RWPE2 (cell line): Measurements from ENCODE around the gene THUMPD3.

Experiments used
- ATAC-seq: fragments of 200-7000 bp; cut with Tn5 transposase; 3 replicates; pipeline ENCODE4 v1.9.1; 2021; ENCODE audit warnings: low read depth
- DNase-seq: peaks from one replicate; pipeline ENCODE4 v3.0.0-alpha.2; 2020; ENCODE audit warnings: low spot score
- H3K27ac ChIP-seq: fragments of 450-650 bp; 2 replicates; pipeline ENCODE4 v1.5.1; 2017; ENCODE audit warnings: mild to moderate bottlenecking; ENCODE audit not compliant: poor library complexity, severe bottlenecking
- H3K27me3 ChIP-seq: fragments of 250-450 bp; sonication (Bioruptor Pico); 2 replicates; pipeline ENCODE4 v1.5.1; 2021; ENCODE audit warnings: mild to moderate bottlenecking, moderate library complexity; ENCODE audit not compliant: insufficient read depth, poor library complexity, severe bottlenecking
- H3K36me3 ChIP-seq: fragments of 250-450 bp; sonication (Bioruptor Pico); 2 replicates; pipeline ENCODE4 v1.5.1; 2020; ENCODE audit warnings: low read depth, mild to moderate bottlenecking, moderate library complexity
- H3K4me1 ChIP-seq: fragments of 250-450 bp; sonication (Bioruptor Pico); 2 replicates; pipeline ENCODE4 v1.5.1; 2021; ENCODE audit warnings: mild to moderate bottlenecking, moderate library complexity; ENCODE audit not compliant: insufficient read depth, poor library complexity, severe bottlenecking
- H3K4me3 ChIP-seq: fragments of 250-450 bp; sonication (Bioruptor Pico); 2 replicates; pipeline ENCODE4 v1.5.1; 2021; ENCODE audit warnings: mild to moderate bottlenecking, moderate library complexity; ENCODE audit not compliant: severe bottlenecking
- H3K9me3 ChIP-seq: fragments of 250-450 bp; sonication (Bioruptor Pico); 2 replicates; pipeline ENCODE4 v1.5.1; 2021; ENCODE audit warnings: mild to moderate bottlenecking, moderate library complexity; ENCODE audit not compliant: severe bottlenecking
- CTCF ChIP-seq: fragments of 450-650 bp; IDR thresholded peaks from one replicate; pipeline ENCODE4 v1.5.1; 2017; ENCODE audit warnings: mild to moderate bottlenecking, moderate library complexity; ENCODE audit not compliant: poor library complexity, severe bottlenecking

The THUMPD3 gene

GRCh38 chr3:9396301-9396631 is 33.4 kb downstream of the THUMPD3 start:
- Histone ChIP-seq H3K27me3 (no peaks in the 10 kb centered on the region), H3K27ac (peak overlapping the region; percentile 94), H3K4me3 (peak overlapping the region; percentile 56), H3K9me3 (no peaks in the 10 kb centered on the region), H3K36me3 (peaks cover 71% of the 10 kb centered on the region), H3K4me1 (peaks cover 24% of the 10 kb centered on the region)
- TF ChIP-seq CTCF = no peak
- peak; percentile 66 for ATAC-seq
- peak; percentile 98 for DNase-seq

- Histone ChIP-seq H3K9me3 (no peaks in the 10 kb centered on the region), H3K4me1 (peaks cover 29% of the 10 kb centered on the region), H3K27ac (peak overlapping the region; percentile 94), H3K27me3 (no peaks in the 10 kb centered on the region), H3K4me3 (peak overlapping the region; percentile 56), H3K36me3 (peaks cover 66% of the 10 kb centered on the region)
- ATAC-seq (peak; percentile 76), DNase-seq (peak; percentile 99)
- no peak for TF ChIP-seq CTCF
These were observed 33.9 kb downstream of the THUMPD3 start for GRCh38 chr3:9396632-9397331.

GRCh38 chr3:9397332-9397905 is 34.6 kb downstream of the THUMPD3 start, which contains the start of gene SETD5:
SETD5 (plus strand) TSS chr3:9397615; CDS start chr3:9428939, 31,324 bp downstream.
- H3K27me3 ChIP-seq = no peaks in the 10 kb centered on the region
- H3K9me3 ChIP-seq = no peaks in the 10 kb centered on the region
- peak; percentile 97 for DNase-seq
- peaks cover 34% of the 10 kb centered on the region for H3K4me1 ChIP-seq
- TF ChIP-seq CTCF = no peak
- ATAC-seq = peak; percentile 62
- peak within 1 kb of the TSS; percentile 94 for H3K27ac ChIP-seq
- H3K4me3 ChIP-seq = peak within 1 kb of the TSS; percentile 56
- peaks cover 60% of the 10 kb centered on the region for H3K36me3 ChIP-seq

- H3K4me1 ChIP-seq = peaks cover 41% of the 10 kb centered on the region
- no peaks in the 10 kb centered on the region for H3K27me3 ChIP-seq
- H3K36me3 ChIP-seq = peaks cover 53% of the 10 kb centered on the region
- peak; percentile 54 for DNase-seq
- H3K27ac ChIP-seq = peak overlapping the region; percentile 94
- no peak for ATAC-seq
- no peaks in the 10 kb centered on the region for H3K9me3 ChIP-seq
- TF ChIP-seq CTCF = no peak
- H3K4me3 ChIP-seq = peak overlapping the region; percentile 56
These were observed 35.2 kb downstream of the THUMPD3 start for GRCh38 chr3:9397906-9398699.
